DOHH2 (cell line): ENCODE data around the gene MORN5.

Experiments
- CTCF ChIP-seq: fragments of 200-600 bp; sonication (generic); IDR thresholded peaks from one replicate; pipeline ENCODE4 v1.5.1; 2014; ENCODE audit warnings: antibody characterized with exemption, mild to moderate bottlenecking, low read depth, low read length; ENCODE audit not compliant: poor library complexity, severe bottlenecking
- EZH2phosphoT487 ChIP-seq: fragments of 200-600 bp; sonication (generic); IDR thresholded peaks from 2 replicates; pipeline ENCODE4 v1.6.1; 2017; ENCODE audit warnings: borderline replicate concordance, mild to moderate bottlenecking, antibody characterized with exemption, low read length, moderate library complexity, mixed read lengths

- TF ChIP-seq CTCF (no peak), EZH2phosphoT487 (no peak)
Measured at GRCh38 chr9:122143876-122144405, 15.8 kb upstream of the MORN5 start.
